H1 (cell line): ENCODE measurements around the gene GRXCR2. TPM values are rescaled to one million over a fixed set of nuclear protein-coding genes. Genes with fewer than 3 reads are reported as not detected.

Experiments
- polyA plus RNA-seq, 7 experiments: library from polyadenylated mRNA; depleted of rRNA in 3 of 7; stranded (reverse) in 5 of 7; unstranded in 2 of 7; fragments of >200 nt in 5 of 7; fragments of 200-250 nt in 2 of 7; gene quantifications; 1 replicate in 5 of 7; 2 replicates in 1 of 7; 4 replicates in 1 of 7; pipeline versions ENCODE4 v1.2.1 to v1.2.3, GENCODE V29; 2011 to 2013; ENCODE audit warnings: missing spikeins in 2 of 7, mixed read lengths in 2 of 7
- total RNA-seq: library from RNA; stranded (reverse); fragmentation: NEBNext Ultra II Directional; extraction: Animal tissue kit (Norgen Biotek cat#: 25700); gene quantifications from 2 replicates; pipeline ENCODE4 v1.2.1, GENCODE V29; 2021
- TF ChIP-seq, protein P1 (sequence below): fragments of 300-600 bp; sonication (generic); IDR thresholded peaks from 2 replicates; pipeline ENCODE4 v1.7.1; 2012; ENCODE audit warnings: low read length, moderate library complexity, mild to moderate bottlenecking, inconsistent platforms; ENCODE audit not compliant: insufficient replicate concordance

Gene GRXCR2
- total and polyA plus RNA-seq, 2 of the 8 experiments (the other 6 are each of a cell fraction or from before 2014, with no cell fraction given), result not detected

DNA sequence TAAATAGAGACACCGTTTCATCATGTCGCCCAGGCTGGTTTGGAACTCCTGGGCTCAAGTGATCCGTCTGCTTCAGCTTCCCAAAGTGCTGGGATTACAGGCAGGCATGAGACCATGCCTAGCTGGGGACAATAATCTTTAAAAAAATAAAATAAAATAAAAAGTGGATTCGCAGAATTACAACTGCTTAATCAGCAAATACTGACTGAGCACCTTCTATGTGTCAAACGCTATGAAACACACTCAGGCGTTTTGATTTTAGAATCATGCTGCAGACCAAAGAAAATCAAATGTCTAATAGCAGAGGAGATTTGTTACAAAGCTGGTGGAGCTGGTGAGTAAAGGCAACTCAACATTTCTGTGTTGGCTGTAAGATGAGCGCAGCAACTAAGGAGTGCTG lies 40.9 kb upstream of the GRXCR2 start (continued):
- TF ChIP-seq, protein P1, sequence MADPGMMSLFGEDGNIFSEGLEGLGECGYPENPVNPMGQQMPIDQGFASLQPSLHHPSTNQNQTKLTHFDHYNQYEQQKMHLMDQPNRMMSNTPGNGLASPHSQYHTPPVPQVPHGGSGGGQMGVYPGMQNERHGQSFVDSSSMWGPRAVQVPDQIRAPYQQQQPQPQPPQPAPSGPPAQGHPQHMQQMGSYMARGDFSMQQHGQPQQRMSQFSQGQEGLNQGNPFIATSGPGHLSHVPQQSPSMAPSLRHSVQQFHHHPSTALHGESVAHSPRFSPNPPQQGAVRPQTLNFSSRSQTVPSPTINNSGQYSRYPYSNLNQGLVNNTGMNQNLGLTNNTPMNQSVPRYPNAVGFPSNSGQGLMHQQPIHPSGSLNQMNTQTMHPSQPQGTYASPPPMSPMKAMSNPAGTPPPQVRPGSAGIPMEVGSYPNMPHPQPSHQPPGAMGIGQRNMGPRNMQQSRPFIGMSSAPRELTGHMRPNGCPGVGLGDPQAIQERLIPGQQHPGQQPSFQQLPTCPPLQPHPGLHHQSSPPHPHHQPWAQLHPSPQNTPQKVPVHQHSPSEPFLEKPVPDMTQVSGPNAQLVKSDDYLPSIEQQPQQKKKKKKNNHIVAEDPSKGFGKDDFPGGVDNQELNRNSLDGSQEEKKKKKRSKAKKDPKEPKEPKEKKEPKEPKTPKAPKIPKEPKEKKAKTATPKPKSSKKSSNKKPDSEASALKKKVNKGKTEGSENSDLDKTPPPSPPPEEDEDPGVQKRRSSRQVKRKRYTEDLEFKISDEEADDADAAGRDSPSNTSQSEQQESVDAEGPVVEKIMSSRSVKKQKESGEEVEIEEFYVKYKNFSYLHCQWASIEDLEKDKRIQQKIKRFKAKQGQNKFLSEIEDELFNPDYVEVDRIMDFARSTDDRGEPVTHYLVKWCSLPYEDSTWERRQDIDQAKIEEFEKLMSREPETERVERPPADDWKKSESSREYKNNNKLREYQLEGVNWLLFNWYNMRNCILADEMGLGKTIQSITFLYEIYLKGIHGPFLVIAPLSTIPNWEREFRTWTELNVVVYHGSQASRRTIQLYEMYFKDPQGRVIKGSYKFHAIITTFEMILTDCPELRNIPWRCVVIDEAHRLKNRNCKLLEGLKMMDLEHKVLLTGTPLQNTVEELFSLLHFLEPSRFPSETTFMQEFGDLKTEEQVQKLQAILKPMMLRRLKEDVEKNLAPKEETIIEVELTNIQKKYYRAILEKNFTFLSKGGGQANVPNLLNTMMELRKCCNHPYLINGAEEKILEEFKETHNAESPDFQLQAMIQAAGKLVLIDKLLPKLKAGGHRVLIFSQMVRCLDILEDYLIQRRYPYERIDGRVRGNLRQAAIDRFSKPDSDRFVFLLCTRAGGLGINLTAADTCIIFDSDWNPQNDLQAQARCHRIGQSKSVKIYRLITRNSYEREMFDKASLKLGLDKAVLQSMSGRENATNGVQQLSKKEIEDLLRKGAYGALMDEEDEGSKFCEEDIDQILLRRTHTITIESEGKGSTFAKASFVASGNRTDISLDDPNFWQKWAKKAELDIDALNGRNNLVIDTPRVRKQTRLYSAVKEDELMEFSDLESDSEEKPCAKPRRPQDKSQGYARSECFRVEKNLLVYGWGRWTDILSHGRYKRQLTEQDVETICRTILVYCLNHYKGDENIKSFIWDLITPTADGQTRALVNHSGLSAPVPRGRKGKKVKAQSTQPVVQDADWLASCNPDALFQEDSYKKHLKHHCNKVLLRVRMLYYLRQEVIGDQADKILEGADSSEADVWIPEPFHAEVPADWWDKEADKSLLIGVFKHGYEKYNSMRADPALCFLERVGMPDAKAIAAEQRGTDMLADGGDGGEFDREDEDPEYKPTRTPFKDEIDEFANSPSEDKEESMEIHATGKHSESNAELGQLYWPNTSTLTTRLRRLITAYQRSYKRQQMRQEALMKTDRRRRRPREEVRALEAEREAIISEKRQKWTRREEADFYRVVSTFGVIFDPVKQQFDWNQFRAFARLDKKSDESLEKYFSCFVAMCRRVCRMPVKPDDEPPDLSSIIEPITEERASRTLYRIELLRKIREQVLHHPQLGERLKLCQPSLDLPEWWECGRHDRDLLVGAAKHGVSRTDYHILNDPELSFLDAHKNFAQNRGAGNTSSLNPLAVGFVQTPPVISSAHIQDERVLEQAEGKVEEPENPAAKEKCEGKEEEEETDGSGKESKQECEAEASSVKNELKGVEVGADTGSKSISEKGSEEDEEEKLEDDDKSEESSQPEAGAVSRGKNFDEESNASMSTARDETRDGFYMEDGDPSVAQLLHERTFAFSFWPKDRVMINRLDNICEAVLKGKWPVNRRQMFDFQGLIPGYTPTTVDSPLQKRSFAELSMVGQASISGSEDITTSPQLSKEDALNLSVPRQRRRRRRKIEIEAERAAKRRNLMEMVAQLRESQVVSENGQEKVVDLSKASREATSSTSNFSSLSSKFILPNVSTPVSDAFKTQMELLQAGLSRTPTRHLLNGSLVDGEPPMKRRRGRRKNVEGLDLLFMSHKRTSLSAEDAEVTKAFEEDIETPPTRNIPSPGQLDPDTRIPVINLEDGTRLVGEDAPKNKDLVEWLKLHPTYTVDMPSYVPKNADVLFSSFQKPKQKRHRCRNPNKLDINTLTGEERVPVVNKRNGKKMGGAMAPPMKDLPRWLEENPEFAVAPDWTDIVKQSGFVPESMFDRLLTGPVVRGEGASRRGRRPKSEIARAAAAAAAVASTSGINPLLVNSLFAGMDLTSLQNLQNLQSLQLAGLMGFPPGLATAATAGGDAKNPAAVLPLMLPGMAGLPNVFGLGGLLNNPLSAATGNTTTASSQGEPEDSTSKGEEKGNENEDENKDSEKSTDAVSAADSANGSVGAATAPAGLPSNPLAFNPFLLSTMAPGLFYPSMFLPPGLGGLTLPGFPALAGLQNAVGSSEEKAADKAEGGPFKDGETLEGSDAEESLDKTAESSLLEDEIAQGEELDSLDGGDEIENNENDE, result no peak
